HEK293 (cell line): Measurements from ENCODE around the gene TIE1.
A peak's percentile ranks its signal among the peaks of the same experiment; 100 is the strongest.

Source experiments
- CTCF ChIA-PET: fragments of 350-600 bp; formaldehyde crosslinking; extraction: SDS; loops from one replicate; lab custom pipeline; 2021; ENCODE audit warnings: antibody characterized with exemption; lab: Yijun Ruan, JAX
- POLR2A ChIA-PET: fragments of 300-600 bp; formaldehyde crosslinking; extraction: SDS; loops from one replicate; lab custom pipeline; 2020; ENCODE audit warnings: antibody characterized with exemption, inconsistent platforms; lab: Yijun Ruan, JAX
- H3K27ac ChIP-seq: fragments of 200-500 bp; sonication (Bioruptor generic); 2 replicates; pipeline ENCODE4 v1.5.1; 2014; ENCODE audit warnings: low read depth, low read length, control low read depth, inconsistent platforms; ENCODE audit errors: extremely low read depth
- H3K36me3 ChIP-seq, 2 experiments: fragments of 200-500 bp in 1 of 2; sonication (Bioruptor generic) in 1 of 2; 1 replicate in 1 of 2; 2 replicates in 1 of 2; pipeline ENCODE4 v1.5.1; 2014 to 2017; ENCODE audit warnings: inconsistent platforms in 2 of 2, low read length in 2 of 2; ENCODE audit not compliant: control insufficient read depth in 2 of 2, insufficient read depth in 1 of 2
- H3K4me1 ChIP-seq: fragments of 200-500 bp; sonication (Bioruptor generic); 2 replicates; pipeline ENCODE4 v1.5.1; 2014; ENCODE audit warnings: mild to moderate bottlenecking, low read length, inconsistent platforms; ENCODE audit not compliant: control insufficient read depth, insufficient read depth
- H3K4me3 ChIP-seq: 2 replicates; pipeline ENCODE4 v1.5.1; 2011; ENCODE audit warnings: low read depth, mild to moderate bottlenecking, control low read depth, low read length, moderate library complexity
- H3K9me3 ChIP-seq: fragments of 200-500 bp; sonication (Bioruptor generic); 2 replicates; pipeline ENCODE4 v1.5.1; 2014; ENCODE audit warnings: low read depth, low read length, inconsistent platforms; ENCODE audit not compliant: control insufficient read depth, insufficient read depth
- KLF8 ChIP-seq: fragments of 450-650 bp; formaldehyde crosslinking; IDR thresholded peaks from 2 replicates; pipeline ENCODE4 v1.5.1; 2016; ENCODE audit warnings: missing biosample characterization, missing genetic modification characterization
- REPIN1 ChIP-seq: fragments of 450-650 bp; formaldehyde crosslinking; IDR thresholded peaks from 2 replicates; pipeline ENCODE4 v1.5.1; 2017; ENCODE audit warnings: missing biosample characterization, missing genetic modification characterization, low read depth
- SETDB1 ChIP-seq: IDR thresholded peaks from one replicate; pipeline ENCODE4 v1.6.1; 2017; ENCODE audit warnings: mild to moderate bottlenecking, low read length, moderate library complexity, mixed read lengths; ENCODE audit not compliant: insufficient read length
- ZBTB1 ChIP-seq: fragments of 450-650 bp; formaldehyde crosslinking; IDR thresholded peaks from 2 replicates; pipeline ENCODE4 v1.5.1; 2016; ENCODE audit warnings: missing biosample characterization, missing genetic modification characterization
- ZFP37 ChIP-seq: fragments of 450-650 bp; formaldehyde crosslinking; IDR thresholded peaks from 2 replicates; pipeline ENCODE4 v1.5.1; 2016; ENCODE audit warnings: missing biosample characterization, missing genetic modification characterization
- ZNF112 ChIP-seq: fragments of 450-650 bp; formaldehyde crosslinking; IDR thresholded peaks from 2 replicates; pipeline ENCODE4 v1.5.0; 2017; ENCODE audit warnings: missing biosample characterization, missing genetic modification characterization
- ZNF239 ChIP-seq: fragments of 450-650 bp; formaldehyde crosslinking; IDR thresholded peaks from 2 replicates; pipeline ENCODE4 v1.5.1; 2016; ENCODE audit warnings: missing biosample characterization, missing genetic modification characterization
- ZNF341 ChIP-seq: fragments of 450-650 bp; formaldehyde crosslinking; IDR thresholded peaks from 2 replicates; pipeline ENCODE4; 2016; ENCODE audit warnings: low read depth, missing biosample characterization, missing genetic modification characterization
- ZNF354C ChIP-seq: fragments of 450-650 bp; formaldehyde crosslinking; IDR thresholded peaks from 2 replicates; pipeline ENCODE4 v1.5.1; 2016; ENCODE audit warnings: missing biosample characterization, missing genetic modification characterization, low read depth, borderline replicate concordance
- ZNF426 ChIP-seq: fragments of 450-650 bp; formaldehyde crosslinking; IDR thresholded peaks from 2 replicates; pipeline ENCODE4 v1.5.1; 2017; ENCODE audit warnings: missing biosample characterization, missing genetic modification characterization, mild to moderate bottlenecking, inconsistent platforms, moderate library complexity
- TF ChIP-seq, protein P1 (sequence below): fragments of 450-650 bp; formaldehyde crosslinking; IDR thresholded peaks from 2 replicates; pipeline ENCODE4 v1.5.1; 2016; ENCODE audit warnings: missing biosample characterization, missing genetic modification characterization, borderline replicate concordance
- TF ChIP-seq, protein P2 (sequence below): fragments of 450-650 bp; formaldehyde crosslinking; IDR thresholded peaks from 2 replicates; pipeline ENCODE4 v1.5.1; 2016; ENCODE audit warnings: missing biosample characterization, missing genetic modification characterization
- TF ChIP-seq, protein P3 (sequence below): fragments of 450-650 bp; formaldehyde crosslinking; conservative IDR thresholded peaks from 2 replicates; pipeline ENCODE4 v1.5.1; 2016; ENCODE audit warnings: low read depth, missing biosample characterization, missing genetic modification characterization

TIE1 gene

DNA sequence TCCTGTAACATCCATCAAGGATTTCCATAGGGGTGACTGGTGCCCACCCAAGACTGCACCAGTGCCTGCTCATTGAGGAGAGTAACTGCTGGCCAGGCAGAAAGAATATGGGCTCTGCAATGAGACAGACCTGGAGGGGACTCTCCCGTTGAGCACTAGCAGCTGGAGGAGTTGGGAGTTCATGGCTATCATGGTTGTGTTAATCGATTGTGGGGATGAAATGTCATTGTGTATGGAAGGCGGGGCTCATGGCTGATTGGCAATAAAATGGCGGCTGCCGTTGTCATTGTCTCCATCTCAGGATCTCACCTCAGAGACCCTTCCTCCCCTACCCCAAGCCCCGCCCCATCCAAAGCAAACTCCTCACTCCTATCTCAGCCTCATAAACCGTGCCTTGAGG is 27.1 kb upstream of the TIE1 start:
- ChIA-PET CTCF (no interaction called here), POLR2A (no interaction called here)
- Histone ChIP-seq H3K36me3 (no peaks in the 10 kb centered on the region), H3K9me3 (no peaks in the 10 kb centered on the region), H3K4me3 (no peak overlapping the region), H3K27ac (no peak overlapping the region), H3K4me1 (no peaks in the 10 kb centered on the region)
- TF ChIP-seq, protein P1, sequence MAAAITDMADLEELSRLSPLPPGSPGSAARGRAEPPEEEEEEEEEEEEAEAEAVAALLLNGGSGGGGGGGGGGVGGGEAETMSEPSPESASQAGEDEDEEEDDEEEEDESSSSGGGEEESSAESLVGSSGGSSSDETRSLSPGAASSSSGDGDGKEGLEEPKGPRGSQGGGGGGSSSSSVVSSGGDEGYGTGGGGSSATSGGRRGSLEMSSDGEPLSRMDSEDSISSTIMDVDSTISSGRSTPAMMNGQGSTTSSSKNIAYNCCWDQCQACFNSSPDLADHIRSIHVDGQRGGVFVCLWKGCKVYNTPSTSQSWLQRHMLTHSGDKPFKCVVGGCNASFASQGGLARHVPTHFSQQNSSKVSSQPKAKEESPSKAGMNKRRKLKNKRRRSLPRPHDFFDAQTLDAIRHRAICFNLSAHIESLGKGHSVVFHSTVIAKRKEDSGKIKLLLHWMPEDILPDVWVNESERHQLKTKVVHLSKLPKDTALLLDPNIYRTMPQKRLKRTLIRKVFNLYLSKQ, result no peak

DNA sequence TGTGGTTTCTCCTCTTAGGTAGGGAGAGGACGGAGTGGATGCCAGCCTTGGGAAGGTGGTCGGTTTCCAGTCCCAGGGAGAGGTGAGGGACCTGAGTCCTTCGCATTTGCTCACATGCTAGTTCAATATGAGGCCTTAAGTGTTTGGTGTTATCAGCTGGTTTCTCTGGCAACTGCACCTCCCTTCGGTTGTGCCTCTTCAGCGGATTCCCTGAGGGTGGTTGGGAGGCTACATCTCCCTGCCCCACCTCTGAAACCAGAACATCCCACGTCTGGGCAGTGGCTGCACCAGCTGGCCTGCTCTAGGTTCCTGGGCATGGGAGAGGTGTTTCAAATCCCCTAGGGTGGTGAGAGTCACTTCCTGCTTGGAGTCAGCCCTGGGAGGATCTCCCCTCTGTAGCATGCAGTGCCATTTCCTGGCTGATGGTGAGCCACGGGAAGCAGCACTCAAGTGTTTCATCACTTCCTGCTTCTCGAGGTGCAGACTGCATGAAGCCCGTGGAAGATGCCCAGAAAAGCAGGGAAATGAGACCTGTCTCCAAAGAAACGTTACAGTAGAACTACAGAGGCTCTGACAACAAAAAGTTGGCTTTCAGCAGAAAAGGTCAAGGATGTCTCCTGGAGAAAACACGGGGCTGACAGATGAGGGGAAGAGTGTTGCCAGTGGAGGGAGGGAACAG is 26.5 kb upstream of the TIE1 start:
- no peak overlapping the region for H3K27ac ChIP-seq
- CTCF ChIA-PET, result no interaction called here

DNA sequence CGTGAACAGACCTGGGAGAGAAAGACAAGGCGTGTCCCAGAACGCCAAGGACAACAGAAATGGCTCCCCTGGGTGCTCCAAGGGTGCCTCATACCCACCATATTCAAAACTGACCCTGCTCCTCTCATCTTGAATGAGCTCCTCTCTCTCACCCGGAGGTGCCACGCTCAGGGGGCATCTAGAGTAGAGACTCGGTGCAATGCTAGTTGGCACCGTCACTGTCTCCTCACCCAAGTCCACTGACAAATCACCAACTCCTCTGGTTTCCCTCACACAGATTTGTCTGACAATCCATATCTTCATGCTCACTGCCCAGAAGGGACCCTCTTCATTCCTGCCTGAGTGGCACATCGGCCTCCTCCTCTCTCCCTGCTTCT is 26.0 kb upstream of the TIE1 start:
- POLR2A ChIA-PET, result no interaction called here
- Histone ChIP-seq H3K4me1 (no peaks in the 10 kb centered on the region), H3K27ac (no peak overlapping the region), H3K9me3 (no peaks in the 10 kb centered on the region), H3K4me3 (no peak overlapping the region), H3K36me3 (no peaks in the 10 kb centered on the region)
- peak; percentile 4 for TF ChIP-seq SETDB1
- TF ChIP-seq ZNF426 (tag by site-specific recombination), result no peak
- no peak for TF ChIP-seq ZNF239 (tag by site-specific recombination)
- no peak for TF ChIP-seq KLF8 (tag by site-specific recombination)
- no peak for TF ChIP-seq REPIN1 (tag by site-specific recombination)
- TF ChIP-seq ZNF341 (tag by site-specific recombination), result no peak
- TF ChIP-seq ZFP37, result no peak
- no peak for TF ChIP-seq ZNF112 (tag by site-specific recombination)
- CTCF ChIA-PET, result no interaction called here

More for the DNA sequence above, 26.5 kb upstream of the TIE1 start:
- POLR2A ChIA-PET, result no interaction called here
- TF ChIP-seq ZBTB1 (no peak), SETDB1 (peak; percentile 48), ZNF354C (no peak)
- TF ChIP-seq, protein P2, sequence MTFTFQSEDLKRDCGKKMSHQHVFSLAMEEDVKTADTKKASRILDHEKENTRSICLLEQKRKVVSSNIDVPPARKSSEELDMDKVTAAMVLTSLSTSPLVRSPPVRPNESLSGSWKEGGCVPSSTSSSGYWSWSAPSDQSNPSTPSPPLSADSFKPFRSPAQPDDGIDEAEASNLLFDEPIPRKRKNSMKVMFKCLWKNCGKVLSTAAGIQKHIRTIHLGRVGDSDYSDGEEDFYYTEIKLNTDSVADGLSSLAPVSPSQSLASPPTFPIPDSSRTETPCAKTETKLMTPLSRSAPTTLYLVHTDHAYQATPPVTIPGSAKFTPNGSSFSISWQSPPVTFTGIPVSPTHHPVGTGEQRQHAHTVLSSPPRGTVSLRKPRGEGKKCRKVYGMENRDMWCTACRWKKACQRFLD (tag by site-specific recombination), result no peak
- TF ChIP-seq, protein P3, sequence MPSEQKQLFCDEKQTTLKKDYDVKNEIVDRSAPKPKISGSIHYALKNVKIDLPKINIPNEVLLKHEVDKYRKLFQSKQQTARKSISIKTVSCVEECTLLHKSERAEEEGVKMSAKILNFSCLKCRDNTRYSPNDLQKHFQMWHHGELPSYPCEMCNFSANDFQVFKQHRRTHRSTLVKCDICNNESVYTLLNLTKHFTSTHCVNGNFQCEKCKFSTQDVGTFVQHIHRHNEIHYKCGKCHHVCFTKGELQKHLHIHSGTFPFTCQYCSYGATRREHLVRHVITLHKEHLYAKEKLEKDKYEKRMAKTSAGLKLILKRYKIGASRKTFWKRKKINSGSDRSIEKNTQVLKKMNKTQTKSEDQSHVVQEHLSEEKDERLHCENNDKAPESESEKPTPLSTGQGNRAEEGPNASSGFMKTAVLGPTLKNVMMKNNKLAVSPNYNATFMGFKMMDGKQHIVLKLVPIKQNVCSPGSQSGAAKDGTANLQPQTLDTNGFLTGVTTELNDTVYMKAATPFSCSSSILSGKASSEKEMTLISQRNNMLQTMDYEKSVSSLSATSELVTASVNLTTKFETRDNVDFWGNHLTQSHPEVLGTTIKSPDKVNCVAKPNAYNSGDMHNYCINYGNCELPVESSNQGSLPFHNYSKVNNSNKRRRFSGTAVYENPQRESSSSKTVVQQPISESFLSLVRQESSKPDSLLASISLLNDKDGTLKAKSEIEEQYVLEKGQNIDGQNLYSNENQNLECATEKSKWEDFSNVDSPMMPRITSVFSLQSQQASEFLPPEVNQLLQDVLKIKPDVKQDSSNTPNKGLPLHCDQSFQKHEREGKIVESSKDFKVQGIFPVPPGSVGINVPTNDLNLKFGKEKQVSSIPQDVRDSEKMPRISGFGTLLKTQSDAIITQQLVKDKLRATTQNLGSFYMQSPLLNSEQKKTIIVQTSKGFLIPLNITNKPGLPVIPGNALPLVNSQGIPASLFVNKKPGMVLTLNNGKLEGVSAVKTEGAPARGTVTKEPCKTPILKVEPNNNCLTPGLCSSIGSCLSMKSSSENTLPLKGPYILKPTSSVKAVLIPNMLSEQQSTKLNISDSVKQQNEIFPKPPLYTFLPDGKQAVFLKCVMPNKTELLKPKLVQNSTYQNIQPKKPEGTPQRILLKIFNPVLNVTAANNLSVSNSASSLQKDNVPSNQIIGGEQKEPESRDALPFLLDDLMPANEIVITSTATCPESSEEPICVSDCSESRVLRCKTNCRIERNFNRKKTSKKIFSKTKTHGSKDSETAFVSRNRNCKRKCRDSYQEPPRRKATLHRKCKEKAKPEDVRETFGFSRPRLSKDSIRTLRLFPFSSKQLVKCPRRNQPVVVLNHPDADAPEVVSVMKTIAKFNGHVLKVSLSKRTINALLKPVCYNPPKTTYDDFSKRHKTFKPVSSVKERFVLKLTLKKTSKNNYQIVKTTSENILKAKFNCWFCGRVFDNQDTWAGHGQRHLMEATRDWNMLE (tag by site-specific recombination), result peak; percentile 59
- TF ChIP-seq, all 188 proteins: peak for 2
- Histone ChIP-seq H3K4me1 (no peaks in the 10 kb centered on the region), H3K36me3 (no peaks in the 10 kb centered on the region), H3K9me3 (no peaks in the 10 kb centered on the region), H3K4me3 (no peak overlapping the region)
